Spleen (tissue), 7 donors: ENCODE results near the gene MYO10.

Source experiments
- POLR2A ChIP-seq, 3 donors: fragments of 450-650 bp; IDR thresholded peaks; one replicate each; pipeline ENCODE4 v1.5.1; 2017; ENCODE audit warnings: antibody characterized with exemption in 3 of 3, mild to moderate bottlenecking in 1 of 3
- TF ChIP-seq, protein P1 (sequence below), 11 experiments: fragments of 200-600 bp in 7 of 11; fragments of 450-650 bp in 4 of 11; sonication (generic) in 4 of 11; IDR thresholded peaks in 8 of 11; conservative IDR thresholded peaks in 3 of 11; 1 replicate in 7 of 11; 2 replicates in 4 of 11; pipeline versions ENCODE4 v1.4.0 to v1.8.0; 2016 to 2021; ENCODE audit warnings: antibody characterized with exemption in 11 of 11, inconsistent platforms in 4 of 11, mild to moderate bottlenecking in 1 of 11
- donor health status: DM: no; HTN: no; CAD: no; lungs with moderate emphysema.
- donor health status: DM: no; HTN: no; CAD: no.
- donor health status: DM: no; HTN: no; CAD: no.

DNA sequence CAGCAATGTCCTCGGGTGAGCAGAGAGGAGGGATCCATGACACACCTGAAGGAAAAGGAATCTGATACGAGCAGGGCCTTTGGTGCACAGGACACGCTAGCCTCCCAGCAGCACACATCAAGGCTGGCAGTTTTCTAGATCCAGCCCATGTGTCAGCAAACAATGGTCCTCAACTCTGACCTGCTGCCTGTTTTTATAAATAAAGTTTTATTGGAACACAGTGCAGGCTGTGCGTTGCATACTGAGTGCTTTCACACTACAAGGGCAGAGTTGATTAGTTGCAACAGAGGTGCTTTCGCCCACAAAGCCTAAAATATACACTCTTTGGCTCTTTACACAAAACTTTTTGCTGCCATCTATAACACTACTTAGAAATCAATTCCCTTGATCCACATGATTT lies 147.1 kb downstream of the MYO10 start:
- TF ChIP-seq, protein P1, sequence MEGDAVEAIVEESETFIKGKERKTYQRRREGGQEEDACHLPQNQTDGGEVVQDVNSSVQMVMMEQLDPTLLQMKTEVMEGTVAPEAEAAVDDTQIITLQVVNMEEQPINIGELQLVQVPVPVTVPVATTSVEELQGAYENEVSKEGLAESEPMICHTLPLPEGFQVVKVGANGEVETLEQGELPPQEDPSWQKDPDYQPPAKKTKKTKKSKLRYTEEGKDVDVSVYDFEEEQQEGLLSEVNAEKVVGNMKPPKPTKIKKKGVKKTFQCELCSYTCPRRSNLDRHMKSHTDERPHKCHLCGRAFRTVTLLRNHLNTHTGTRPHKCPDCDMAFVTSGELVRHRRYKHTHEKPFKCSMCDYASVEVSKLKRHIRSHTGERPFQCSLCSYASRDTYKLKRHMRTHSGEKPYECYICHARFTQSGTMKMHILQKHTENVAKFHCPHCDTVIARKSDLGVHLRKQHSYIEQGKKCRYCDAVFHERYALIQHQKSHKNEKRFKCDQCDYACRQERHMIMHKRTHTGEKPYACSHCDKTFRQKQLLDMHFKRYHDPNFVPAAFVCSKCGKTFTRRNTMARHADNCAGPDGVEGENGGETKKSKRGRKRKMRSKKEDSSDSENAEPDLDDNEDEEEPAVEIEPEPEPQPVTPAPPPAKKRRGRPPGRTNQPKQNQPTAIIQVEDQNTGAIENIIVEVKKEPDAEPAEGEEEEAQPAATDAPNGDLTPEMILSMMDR (IDR thresholded peaks at IDR 0.05 in 8 of 11, conservative IDR thresholded peaks at IDR 0.05 in 3 of 11), result no peak
- no peak for TF ChIP-seq POLR2A (IDR thresholded peaks at IDR 0.05)
